ENCODE measurements around the gene CHRNA9. TPM values are rescaled to one million over a fixed set of nuclear protein-coding genes. Genes with fewer than 3 reads are reported as not detected.

The CHRNA9 gene
- total and polyA plus RNA-seq, 12 donors, result not detected

GRCh38 chr4:40308528-40309122 is 26.5 kb upstream of the CHRNA9 start:
- intact Hi-C loops (cut with DNase I), result loop anchor here (5.0 kb wide), 2 partner anchors 156 to 161 kb away; no protein-coding TSS in a partner anchor
- Histone ChIP-seq H3K36me3 (replicated peaks in 1 of 2) (no peaks in the 10 kb centered on the region), H3K4me1 (replicated peaks in 1 of 2) (peaks cover 0 to 8% of the 10 kb centered on the region in 2 donors), H3K27ac (peak overlapping the region in 1 of 5 donors; percentile 37), H3K27me3 (no peaks in the 10 kb centered on the region), H3K9me3 (replicated peaks in 1 of 3) (no peaks in the 10 kb centered on the region), H3K4me3 (no peak overlapping the region)
- 54 to 60% (median 59%) methylated on average over 4 of the region's 4 CpGs for WGBS, 4 donors
- TF ChIP-seq POLR2A (IDR thresholded peaks at IDR 0.05) (no peak), CTCF (IDR thresholded peaks at IDR 0.05) (no peak)
- DNase-seq, result no peak

- DNase-seq, result peak; percentile 81 to 97 (median 91)
- no peak overlapping the region for H3K4me3 ChIP-seq
- H3K4me1 ChIP-seq (replicated peaks in 1 of 2), result peaks cover 0 to 8% of the 10 kb centered on the region in 2 donors
- 1% methylated on average over 9 to 10 of the region's 10 CpGs for whole genome bisulfite sequencing, 4 donors
- H3K36me3 ChIP-seq (replicated peaks in 1 of 2), result no peaks in the 10 kb centered on the region
- no peaks in the 10 kb centered on the region for H3K9me3 ChIP-seq (replicated peaks in 1 of 3)
- intact Hi-C loops (cut with DNase I), result loop anchor here (5.0 kb wide), 2 partner anchors 157 to 162 kb away; no protein-coding TSS in a partner anchor
- no peaks in the 10 kb centered on the region for H3K27me3 ChIP-seq
- H3K27ac ChIP-seq, result no peak overlapping the region
- TF ChIP-seq POLR2A (IDR thresholded peaks at IDR 0.05) (no peak), CTCF (IDR thresholded peaks at IDR 0.05) (peak; percentile 73 to 92 (median 85))
Measured at GRCh38 chr4:40309250-40309774, 25.8 kb upstream of the CHRNA9 start.

GRCh38 chr4:40310225-40310624 is 24.9 kb upstream of the CHRNA9 start:
- Histone ChIP-seq H3K9me3 (replicated peaks in 1 of 3) (no peaks in the 10 kb centered on the region), H3K27ac (no peak overlapping the region), H3K27me3 (no peaks in the 10 kb centered on the region), H3K4me3 (no peak overlapping the region), H3K4me1 (replicated peaks in 1 of 2) (peaks cover 0 to 8% of the 10 kb centered on the region in 2 donors), H3K36me3 (replicated peaks in 1 of 2) (no peaks in the 10 kb centered on the region)
- 91 to 99% (median 94%) methylated on average over 8 of the region's 8 CpGs for WGBS, 4 donors
- TF ChIP-seq CTCF (IDR thresholded peaks at IDR 0.05) (no peak), POLR2A (IDR thresholded peaks at IDR 0.05) (no peak)
- DNase-seq, result no peak
- intact Hi-C loops (cut with DNase I), result loop anchor here (5.0 to 10.0 kb wide), 2 partner anchors 245 to 253 kb away; partner anchors contain the start of gene N4BP2 (in 1 of the 2)

GRCh38 chr4:40311811-40312346 is 23.3 kb upstream of the CHRNA9 start:
- H3K27me3 ChIP-seq, result no peaks in the 10 kb centered on the region
- H3K4me3 ChIP-seq, result no peak overlapping the region
- no peak overlapping the region for H3K27ac ChIP-seq
- H3K4me1 ChIP-seq (replicated peaks in 1 of 2), result peaks cover 0 to 17% of the 10 kb centered on the region in 2 donors
- DNase-seq, result no peak
- intact Hi-C loops (cut with DNase I), result loop anchor here (5.0 to 10.0 kb wide), 2 partner anchors 247 to 255 kb away; partner anchors contain the start of gene N4BP2 (in 1 of the 2)
- WGBS, 4 donors, result 67 to 79% (median 69%) methylated on average over 11 of the region's 11 CpGs
- TF ChIP-seq POLR2A (IDR thresholded peaks at IDR 0.05) (no peak), CTCF (IDR thresholded peaks at IDR 0.05) (no peak)
- no peaks in the 10 kb centered on the region for H3K9me3 ChIP-seq (replicated peaks in 1 of 3)
- no peaks in the 10 kb centered on the region for H3K36me3 ChIP-seq (replicated peaks in 1 of 2)

Measured in adrenal gland (tissue), 12 donors.